HG02981 (cell line): ENCODE measurements around the gene AKAP17A.
"Not testable (repeated sequence)": the region's sequence is repeated elsewhere in the genome, so short reads cannot be mapped to it uniquely, and the experiment has no call there.

Experiments used
- ATAC-seq: cut with Tn5 transposase; IDR thresholded peaks from one replicate; pipeline ENCODE4 v1.9.1; 2021; ENCODE audit warnings: mild to moderate bottlenecking, moderate library complexity; ENCODE audit not compliant: unreplicated experiment

The AKAP17A gene

GRCh38 chrX:1601051-1601767 is 9.8 kb downstream of the AKAP17A start:
- ATAC-seq: no peak

- no peak for ATAC-seq
Measured at GRCh38 chrX:1601768-1602085, 10.3 kb downstream of the AKAP17A start.

GRCh38 chrX:1602299-1602698 is 10.9 kb downstream of the AKAP17A start:
- no peak for ATAC-seq

GRCh38 chrX:1606496-1606895 is 15.1 kb downstream of the AKAP17A start:
- no peak for ATAC-seq

- ATAC-seq: no peak
Measured at GRCh38 chrX:1609311-1609710, 17.9 kb downstream of the AKAP17A start.

- no peak for ATAC-seq
Measured at GRCh38 chrX:1609762-1610161, 18.4 kb downstream of the AKAP17A start.

GRCh38 chrX:1610166-1610565 is 18.8 kb downstream of the AKAP17A start:
- ATAC-seq: peak; percentile 83

GRCh38 chrX:1610736-1611135 is 19.3 kb downstream of the AKAP17A start:
- no peak for ATAC-seq

- ATAC-seq: no peak
Measured at GRCh38 chrX:1612641-1613286, 21.4 kb downstream of the AKAP17A start.

GRCh38 chrX:1614927-1615326 is 23.5 kb downstream of the AKAP17A start, which contains the start of gene ASMT:
Gene ASMT, plus strand, starts transcription at chrX:1615059. Its CDS starts 141 bp downstream, at chrX:1615200.
- no peak for ATAC-seq

GRCh38 chrX:1618689-1619088 is 27.3 kb downstream of the AKAP17A start:
- no peak for ATAC-seq

- no peak for ATAC-seq
Measured at GRCh38 chrX:1623691-1624090, 32.3 kb downstream of the AKAP17A start.

GRCh38 chrX:1624158-1624860 is 32.9 kb downstream of the AKAP17A start:
- ATAC-seq: not testable (repeated sequence)

- not testable (repeated sequence) for ATAC-seq
Measured at GRCh38 chrX:1624861-1625215, 33.4 kb downstream of the AKAP17A start.

GRCh38 chrX:1629244-1629643 is 37.8 kb downstream of the AKAP17A start:
- ATAC-seq: no peak

- ATAC-seq: no peak
Measured at GRCh38 chrX:1646009-1646408, 54.6 kb downstream of the AKAP17A start.

- ATAC-seq: no peak
Measured at GRCh38 chrX:1649621-1650020, 58.2 kb downstream of the AKAP17A start.
